Measurements from ENCODE around the gene EPHA7.

- TF ChIP-seq CTCF (IDR thresholded peaks at IDR 0.05) (no peak), POLR2A (IDR thresholded peaks at IDR 0.05; ENCODE audit: low read depth) (no peak), POLR2AphosphoS5 (IDR thresholded peaks at IDR 0.05) (no peak)
Observed at GRCh38 chr6:93352604-93353003, 66.8 kb downstream of the EPHA7 start.
